DMS79 (cell line): Measurements from ENCODE around the gene SLC2A9.
"Not testable (repeated sequence)": the region's sequence is repeated elsewhere in the genome, so short reads cannot be mapped to it uniquely, and the experiment has no call there.

Experiments
- DNase-seq: peaks from one replicate; lab custom pipeline; 2025; lab: John Stamatoyannopoulos, UW

The SLC2A9 gene

GRCh38 chr4:9820343-9820742 is 201.0 kb downstream of the SLC2A9 start:
- no peak for DNase-seq

- DNase-seq: no peak
Measured at GRCh38 chr4:9816285-9816684, 205.0 kb downstream of the SLC2A9 start.

- DNase-seq: no peak
Measured at GRCh38 chr4:9812501-9813340, 208.6 kb downstream of the SLC2A9 start.

- no peak for DNase-seq
Measured at GRCh38 chr4:9811806-9812205, 209.5 kb downstream of the SLC2A9 start.

GRCh38 chr4:9808077-9808476 is 213.2 kb downstream of the SLC2A9 start:
- no peak for DNase-seq

GRCh38 chr4:9804918-9805317 is 216.4 kb downstream of the SLC2A9 start:
- DNase-seq: no peak

GRCh38 chr4:9800848-9801247 is 220.4 kb downstream of the SLC2A9 start:
- DNase-seq: peak; percentile 25

- not testable (repeated sequence) for DNase-seq
Measured at GRCh38 chr4:9796641-9797040, 224.7 kb downstream of the SLC2A9 start.

GRCh38 chr4:9792381-9792780 is 228.9 kb downstream of the SLC2A9 start:
- DNase-seq: no peak

- not testable (repeated sequence) for DNase-seq
Measured at GRCh38 chr4:9785891-9786290, 235.4 kb downstream of the SLC2A9 start.

GRCh38 chr4:9782136-9782436 is 239.2 kb downstream of the SLC2A9 start:
- DNase-seq: no peak

- DNase-seq: no peak
Measured at GRCh38 chr4:9781343-9782135, 239.8 kb downstream of the SLC2A9 start, which contains the start of gene DRD5. Gene DRD5 (plus strand): TSS chr4:9781634. CDS start chr4:9782030, 396 bp downstream.
